Measurements from ENCODE around the gene CDH13.
A peak's percentile ranks its signal among the peaks of the same experiment; 100 is the strongest.

The CDH13 gene

GRCh38 chr16:83723244-83723643 is 1096.5 kb downstream of the CDH13 start:
- no peak overlapping the region for H3K4me3 ChIP-seq (ENCODE audit: low read length)
- peak; percentile 27 for DNase-seq (ENCODE audit: low read depth)
- no peak for TF ChIP-seq CTCF (conservative IDR thresholded peaks at IDR 0.05; ENCODE audit: low read length)

GRCh38 chr16:83723901-83724300 is 1097.1 kb downstream of the CDH13 start:
- no peak overlapping the region for H3K4me3 ChIP-seq (ENCODE audit: low read length)
- DNase-seq (ENCODE audit: low read depth), result no peak
- TF ChIP-seq CTCF (conservative IDR thresholded peaks at IDR 0.05; ENCODE audit: low read length), result no peak

GRCh38 chr16:83724585-83724984 is 1097.8 kb downstream of the CDH13 start:
- H3K4me3 ChIP-seq (ENCODE audit: low read length), result no peak overlapping the region
- no peak for TF ChIP-seq CTCF (conservative IDR thresholded peaks at IDR 0.05; ENCODE audit: low read length)
- no peak for DNase-seq (ENCODE audit: low read depth)

DNA sequence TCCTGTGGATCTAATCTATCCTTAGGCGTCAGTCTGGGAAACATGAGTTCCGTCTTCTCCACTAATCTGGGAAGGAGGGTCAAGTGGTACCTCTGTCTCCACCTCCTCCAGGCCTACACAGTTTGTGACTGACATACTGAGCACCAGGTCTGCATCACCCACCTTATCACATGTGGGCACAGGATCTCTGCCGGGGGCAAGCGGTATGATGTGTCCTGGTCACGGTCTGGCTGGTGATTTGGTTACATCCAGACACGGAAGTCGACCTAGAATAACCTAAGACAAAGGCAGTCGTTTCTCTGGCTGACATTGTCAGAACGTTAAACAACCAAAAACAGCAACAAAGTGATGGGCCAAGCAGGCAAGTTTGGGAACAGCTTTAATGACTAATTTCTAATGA is 1098.5 kb downstream of the CDH13 start:
- TF ChIP-seq CTCF (conservative IDR thresholded peaks at IDR 0.05; ENCODE audit: low read length), result no peak
- no peak for DNase-seq (ENCODE audit: low read depth)
- no peak overlapping the region for H3K4me3 ChIP-seq (ENCODE audit: low read length)

- H3K4me3 ChIP-seq (ENCODE audit: low read length), result no peak overlapping the region
- TF ChIP-seq CTCF (conservative IDR thresholded peaks at IDR 0.05; ENCODE audit: low read length), result no peak
- DNase-seq (ENCODE audit: low read depth), result peak; percentile 31
These were observed 1100.2 kb downstream of the CDH13 start for GRCh38 chr16:83727018-83727417.

GRCh38 chr16:83727751-83728352 is 1101.1 kb downstream of the CDH13 start:
- no peak overlapping the region for H3K4me3 ChIP-seq (ENCODE audit: low read length)
- TF ChIP-seq CTCF (conservative IDR thresholded peaks at IDR 0.05; ENCODE audit: low read length), result no peak

GRCh38 chr16:83728492-83728891 is 1101.7 kb downstream of the CDH13 start:
- DNase-seq (ENCODE audit: low read depth), result no peak
- H3K4me3 ChIP-seq (ENCODE audit: low read length), result no peak overlapping the region
- no peak for TF ChIP-seq CTCF (conservative IDR thresholded peaks at IDR 0.05; ENCODE audit: low read length)

More at GRCh38 chr16:83727751-83728352, 1101.1 kb downstream of the CDH13 start:
- DNase-seq (ENCODE audit: low read depth), result no peak
